Measurements from ENCODE around the gene DCBLD1.

GRCh38 chr6:117518870-117519269 is 36.4 kb downstream of the DCBLD1 start:
- TF ChIP-seq NR2C2 (CRISPR knock-in tag; IDR thresholded peaks at IDR 0.05; ENCODE audit: borderline replicate concordance), result no peak
- TF ChIP-seq, protein P1, sequence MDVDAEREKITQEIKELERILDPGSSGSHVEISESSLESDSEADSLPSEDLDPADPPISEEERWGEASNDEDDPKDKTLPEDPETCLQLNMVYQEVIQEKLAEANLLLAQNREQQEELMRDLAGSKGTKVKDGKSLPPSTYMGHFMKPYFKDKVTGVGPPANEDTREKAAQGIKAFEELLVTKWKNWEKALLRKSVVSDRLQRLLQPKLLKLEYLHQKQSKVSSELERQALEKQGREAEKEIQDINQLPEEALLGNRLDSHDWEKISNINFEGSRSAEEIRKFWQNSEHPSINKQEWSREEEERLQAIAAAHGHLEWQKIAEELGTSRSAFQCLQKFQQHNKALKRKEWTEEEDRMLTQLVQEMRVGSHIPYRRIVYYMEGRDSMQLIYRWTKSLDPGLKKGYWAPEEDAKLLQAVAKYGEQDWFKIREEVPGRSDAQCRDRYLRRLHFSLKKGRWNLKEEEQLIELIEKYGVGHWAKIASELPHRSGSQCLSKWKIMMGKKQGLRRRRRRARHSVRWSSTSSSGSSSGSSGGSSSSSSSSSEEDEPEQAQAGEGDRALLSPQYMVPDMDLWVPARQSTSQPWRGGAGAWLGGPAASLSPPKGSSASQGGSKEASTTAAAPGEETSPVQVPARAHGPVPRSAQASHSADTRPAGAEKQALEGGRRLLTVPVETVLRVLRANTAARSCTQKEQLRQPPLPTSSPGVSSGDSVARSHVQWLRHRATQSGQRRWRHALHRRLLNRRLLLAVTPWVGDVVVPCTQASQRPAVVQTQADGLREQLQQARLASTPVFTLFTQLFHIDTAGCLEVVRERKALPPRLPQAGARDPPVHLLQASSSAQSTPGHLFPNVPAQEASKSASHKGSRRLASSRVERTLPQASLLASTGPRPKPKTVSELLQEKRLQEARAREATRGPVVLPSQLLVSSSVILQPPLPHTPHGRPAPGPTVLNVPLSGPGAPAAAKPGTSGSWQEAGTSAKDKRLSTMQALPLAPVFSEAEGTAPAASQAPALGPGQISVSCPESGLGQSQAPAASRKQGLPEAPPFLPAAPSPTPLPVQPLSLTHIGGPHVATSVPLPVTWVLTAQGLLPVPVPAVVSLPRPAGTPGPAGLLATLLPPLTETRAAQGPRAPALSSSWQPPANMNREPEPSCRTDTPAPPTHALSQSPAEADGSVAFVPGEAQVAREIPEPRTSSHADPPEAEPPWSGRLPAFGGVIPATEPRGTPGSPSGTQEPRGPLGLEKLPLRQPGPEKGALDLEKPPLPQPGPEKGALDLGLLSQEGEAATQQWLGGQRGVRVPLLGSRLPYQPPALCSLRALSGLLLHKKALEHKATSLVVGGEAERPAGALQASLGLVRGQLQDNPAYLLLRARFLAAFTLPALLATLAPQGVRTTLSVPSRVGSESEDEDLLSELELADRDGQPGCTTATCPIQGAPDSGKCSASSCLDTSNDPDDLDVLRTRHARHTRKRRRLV (CRISPR knock-in tag; IDR thresholded peaks at IDR 0.05), result no peak
- no peak for TF ChIP-seq ZNF296 (CRISPR knock-in tag; conservative IDR thresholded peaks at IDR 0.05)
- TF ChIP-seq, protein P2, sequence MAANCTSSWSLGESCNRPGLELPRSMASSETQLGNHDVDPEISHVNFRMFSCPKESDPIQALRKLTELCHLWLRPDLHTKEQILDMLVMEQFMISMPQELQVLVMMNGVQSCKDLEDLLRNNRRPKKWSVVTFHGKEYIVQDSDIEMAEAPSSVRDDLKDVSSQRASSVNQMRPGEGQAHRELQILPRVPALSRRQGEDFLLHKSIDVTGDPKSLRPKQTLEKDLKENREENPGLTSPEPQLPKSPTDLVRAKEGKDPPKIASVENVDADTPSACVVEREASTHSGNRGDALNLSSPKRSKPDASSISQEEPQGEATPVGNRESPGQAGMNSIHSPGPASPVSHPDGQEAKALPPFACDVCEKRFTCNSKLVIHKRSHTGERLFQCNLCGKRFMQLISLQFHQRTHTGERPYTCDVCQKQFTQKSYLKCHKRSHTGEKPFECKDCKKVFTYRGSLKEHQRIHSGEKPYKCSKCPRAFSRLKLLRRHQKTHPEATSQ (CRISPR knock-in tag; IDR thresholded peaks at IDR 0.05; ENCODE audit: borderline replicate concordance), result no peak
- TF ChIP-seq HDAC6 (IDR thresholded peaks at IDR 0.05; ENCODE audit: low read depth, low read length), result no peak
- TF ChIP-seq ETS1 (CRISPR knock-in tag; IDR thresholded peaks at IDR 0.05), result no peak
- no peak for TF ChIP-seq POLR2AphosphoS5 (IDR thresholded peaks at IDR 0.05; ENCODE audit: low read depth, low read length)
